Measurements from ENCODE around the gene SMARCA2. TPM values are rescaled to one million over a fixed set of nuclear protein-coding genes. Genes with fewer than 3 reads are reported as not detected.

The SMARCA2 gene
- total RNA-seq, 1 donor from 2014 or later = 96.2 TPM

DNA sequence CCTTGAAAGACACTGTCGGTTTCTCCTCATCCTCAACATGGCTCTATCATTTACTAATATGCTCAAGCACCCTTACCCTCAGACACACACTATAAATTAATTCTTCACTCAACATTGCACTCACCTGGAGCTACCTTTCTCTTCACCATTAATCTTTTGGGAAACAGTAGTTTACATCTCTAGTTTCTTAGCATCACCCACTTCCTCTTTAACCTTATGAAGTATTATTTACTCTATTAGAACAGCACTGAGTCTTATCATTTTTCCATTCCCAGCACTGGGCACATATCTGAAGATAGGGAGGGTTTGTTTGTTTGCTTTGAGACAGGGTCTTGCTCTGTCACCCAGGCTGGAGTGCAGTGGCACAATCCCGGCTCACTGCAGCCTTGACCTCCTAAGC, 213.5 kb downstream of the SMARCA2 start:
- TF ChIP-seq, protein P1, sequence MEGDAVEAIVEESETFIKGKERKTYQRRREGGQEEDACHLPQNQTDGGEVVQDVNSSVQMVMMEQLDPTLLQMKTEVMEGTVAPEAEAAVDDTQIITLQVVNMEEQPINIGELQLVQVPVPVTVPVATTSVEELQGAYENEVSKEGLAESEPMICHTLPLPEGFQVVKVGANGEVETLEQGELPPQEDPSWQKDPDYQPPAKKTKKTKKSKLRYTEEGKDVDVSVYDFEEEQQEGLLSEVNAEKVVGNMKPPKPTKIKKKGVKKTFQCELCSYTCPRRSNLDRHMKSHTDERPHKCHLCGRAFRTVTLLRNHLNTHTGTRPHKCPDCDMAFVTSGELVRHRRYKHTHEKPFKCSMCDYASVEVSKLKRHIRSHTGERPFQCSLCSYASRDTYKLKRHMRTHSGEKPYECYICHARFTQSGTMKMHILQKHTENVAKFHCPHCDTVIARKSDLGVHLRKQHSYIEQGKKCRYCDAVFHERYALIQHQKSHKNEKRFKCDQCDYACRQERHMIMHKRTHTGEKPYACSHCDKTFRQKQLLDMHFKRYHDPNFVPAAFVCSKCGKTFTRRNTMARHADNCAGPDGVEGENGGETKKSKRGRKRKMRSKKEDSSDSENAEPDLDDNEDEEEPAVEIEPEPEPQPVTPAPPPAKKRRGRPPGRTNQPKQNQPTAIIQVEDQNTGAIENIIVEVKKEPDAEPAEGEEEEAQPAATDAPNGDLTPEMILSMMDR (IDR thresholded peaks at IDR 0.05; ENCODE audit: unreplicated experiment) = no peak
- no peak for DNase-seq (ENCODE audit: low spot score in 2 of 2, unreplicated experiment in 2 of 2)
- peaks cover 15% of the 10 kb centered on the region for H3K4me1 Mint-ChIP-seq
- no peak overlapping the region for H3K27ac Mint-ChIP-seq
- no peaks in the 10 kb centered on the region for H3K27me3 Mint-ChIP-seq (ENCODE audit: low read depth)
- H3K36me3 Mint-ChIP-seq = peaks cover 6% of the 10 kb centered on the region
- H3K9me3 Mint-ChIP-seq = peaks cover 10% of the 10 kb centered on the region
- H3K4me3 Mint-ChIP-seq = no peak overlapping the region

DNA sequence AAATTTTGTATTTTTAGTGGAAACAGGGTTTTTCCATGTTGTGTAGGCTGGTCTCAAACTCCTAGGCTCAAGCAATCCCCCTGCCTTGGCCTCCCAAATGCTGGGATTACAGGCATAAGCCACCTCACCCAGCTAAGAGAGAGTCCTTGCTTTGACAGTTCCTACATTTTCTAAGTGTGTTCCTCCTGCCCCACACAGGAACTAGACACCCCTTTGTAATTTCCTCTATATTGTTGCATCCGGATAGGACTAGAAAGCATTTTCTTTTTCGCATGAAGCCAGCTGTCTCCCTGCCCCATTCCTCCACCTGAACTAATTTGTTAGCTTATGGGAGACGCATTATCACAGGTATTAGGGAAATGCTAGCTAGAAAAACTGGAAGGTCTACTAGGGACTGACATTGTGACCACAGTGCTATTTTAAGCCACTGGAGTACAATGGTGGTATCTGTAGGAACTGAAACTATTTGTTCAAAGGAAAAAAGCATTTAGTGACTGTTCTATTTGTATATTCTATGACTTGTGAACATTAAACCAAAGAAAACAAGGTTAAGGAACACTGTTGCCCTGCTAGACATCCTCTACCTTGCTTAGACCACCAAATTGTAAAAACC, 214.1 kb downstream of the SMARCA2 start:
- TF ChIP-seq, protein P1 (IDR thresholded peaks at IDR 0.05; ENCODE audit: unreplicated experiment) = no peak
- no peak overlapping the region for H3K4me3 Mint-ChIP-seq
- no peak for DNase-seq (ENCODE audit: low spot score in 2 of 2, unreplicated experiment in 2 of 2)
- peaks cover 10% of the 10 kb centered on the region for H3K9me3 Mint-ChIP-seq
- no peaks in the 10 kb centered on the region for H3K27me3 Mint-ChIP-seq (ENCODE audit: low read depth)
- H3K36me3 Mint-ChIP-seq = peaks cover 6% of the 10 kb centered on the region
- H3K4me1 Mint-ChIP-seq = peaks cover 15% of the 10 kb centered on the region
- peak overlapping the region; percentile 43 for H3K27ac Mint-ChIP-seq

DNA sequence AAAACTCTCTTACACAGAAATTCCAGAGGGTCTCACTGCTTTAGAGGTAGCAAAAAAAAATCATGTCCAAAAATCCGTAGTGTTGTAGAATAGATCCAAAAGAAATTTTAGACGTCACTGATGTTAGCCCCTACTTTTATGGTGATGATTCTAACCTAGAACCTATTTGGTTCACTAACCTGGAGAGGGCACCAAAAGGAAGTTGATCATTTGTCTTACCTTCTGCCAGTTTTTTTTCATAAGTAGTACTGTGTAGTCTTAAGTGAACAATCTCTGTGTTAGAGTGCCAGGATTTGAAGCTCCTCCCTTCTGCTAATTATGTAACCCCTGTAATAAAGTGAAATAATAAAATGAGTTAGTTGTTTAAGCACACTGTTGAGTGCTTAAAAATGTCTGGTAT, 215.2 kb downstream of the SMARCA2 start:
- H3K4me1 Mint-ChIP-seq = peaks cover 25% of the 10 kb centered on the region

DNA sequence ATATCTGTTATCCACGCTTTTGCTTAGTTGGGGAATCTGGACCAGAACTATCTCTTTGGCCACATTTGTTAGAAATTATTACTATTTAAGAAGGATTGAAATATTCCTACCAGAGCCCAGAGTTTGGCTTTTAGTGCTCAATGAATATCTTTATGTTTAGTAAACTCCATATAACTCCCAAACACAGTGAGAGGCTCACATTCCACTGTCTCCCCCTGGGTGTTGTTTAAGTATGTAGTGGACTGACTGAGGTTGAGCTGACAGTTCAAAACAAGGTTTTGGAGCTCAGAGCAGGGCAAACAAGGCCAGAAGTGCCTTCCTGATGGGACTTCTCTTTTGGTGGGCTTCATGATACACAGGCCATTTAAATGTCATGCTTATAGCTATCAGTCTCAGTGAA, 216.0 kb downstream of the SMARCA2 start:
- Mint-ChIP-seq H3K36me3 (peaks cover 3% of the 10 kb centered on the region), H3K4me1 (peaks cover 26% of the 10 kb centered on the region), H3K4me3 (no peak overlapping the region), H3K27me3 (ENCODE audit: low read depth) (no peaks in the 10 kb centered on the region), H3K27ac (no peak overlapping the region), H3K9me3 (peaks cover 10% of the 10 kb centered on the region)
- no peak for DNase-seq (ENCODE audit: low spot score in 2 of 2, unreplicated experiment in 2 of 2)
- TF ChIP-seq, protein P1 (IDR thresholded peaks at IDR 0.05; ENCODE audit: unreplicated experiment) = no peak

More for the DNA sequence above, 215.2 kb downstream of the SMARCA2 start:
- no peak overlapping the region for H3K27ac Mint-ChIP-seq
- peaks cover 3% of the 10 kb centered on the region for H3K36me3 Mint-ChIP-seq
- H3K27me3 Mint-ChIP-seq (ENCODE audit: low read depth) = no peaks in the 10 kb centered on the region
- no peak for DNase-seq (ENCODE audit: low spot score in 2 of 2, unreplicated experiment in 2 of 2)
- peaks cover 10% of the 10 kb centered on the region for H3K9me3 Mint-ChIP-seq
- H3K4me3 Mint-ChIP-seq = no peak overlapping the region
- TF ChIP-seq, protein P1 (IDR thresholded peaks at IDR 0.05; ENCODE audit: unreplicated experiment) = no peak

DNA sequence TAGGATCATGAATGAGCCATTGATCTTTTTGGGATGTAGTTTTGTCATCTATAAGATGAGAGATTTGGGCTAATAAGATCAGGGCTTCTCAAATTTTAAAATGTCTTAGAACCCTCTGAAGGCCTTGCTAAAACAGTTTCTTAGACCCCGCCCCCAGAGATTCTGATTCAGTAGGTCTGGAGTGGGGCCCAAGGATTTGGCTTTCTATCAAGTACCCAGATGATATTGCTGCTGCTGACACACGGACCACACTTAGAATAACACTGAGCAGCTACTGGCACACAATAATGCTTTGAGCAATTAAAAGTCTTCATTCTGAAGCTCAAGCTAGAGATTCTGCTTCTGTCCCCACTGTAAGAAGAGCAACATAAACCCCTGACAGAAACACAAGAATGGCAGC, 216.7 kb downstream of the SMARCA2 start:
- no peak for DNase-seq (ENCODE audit: low spot score in 2 of 2, unreplicated experiment in 2 of 2)

More for the DNA sequence above, 216.7 kb downstream of the SMARCA2 start:
- H3K9me3 Mint-ChIP-seq = peaks cover 10% of the 10 kb centered on the region
- H3K27ac Mint-ChIP-seq = no peak overlapping the region
- TF ChIP-seq, protein P1 (IDR thresholded peaks at IDR 0.05; ENCODE audit: unreplicated experiment) = no peak
- H3K4me1 Mint-ChIP-seq = peaks cover 26% of the 10 kb centered on the region
- H3K4me3 Mint-ChIP-seq = no peak overlapping the region
- H3K36me3 Mint-ChIP-seq = peaks cover 3% of the 10 kb centered on the region
- no peaks in the 10 kb centered on the region for H3K27me3 Mint-ChIP-seq (ENCODE audit: low read depth)
